Tibial nerve (tissue), 4 donors: ENCODE measurements around the gene ABCC12.
A peak's percentile ranks its signal among the peaks of the same experiment; 100 is the strongest.

Source experiments
- CTCF ChIP-seq, 5 experiments: fragments of 200-600 bp in 3 of 5; fragments of 450-650 bp in 2 of 5; sonication (generic) in 3 of 5; IDR thresholded peaks; one replicate each; pipeline ENCODE4 v1.5.1; 2016 to 2019; ENCODE audit warnings: antibody characterized with exemption in 5 of 5, mild to moderate bottlenecking in 3 of 5, moderate library complexity in 2 of 5
- EP300 ChIP-seq, 2 donors: sonication (generic); formaldehyde crosslinking; IDR thresholded peaks; one replicate each; pipeline ENCODE4 v1.6.1; 2017; ENCODE audit warnings: antibody characterized with exemption in 2 of 2, mild to moderate bottlenecking in 1 of 2
- POLR2A ChIP-seq, 2 donors: fragments of 450-650 bp; IDR thresholded peaks; one replicate each; pipeline ENCODE4 v1.6.1; 2017; ENCODE audit warnings: antibody characterized with exemption in 2 of 2, mild to moderate bottlenecking in 2 of 2, moderate library complexity in 2 of 2

- peak; percentile 75 to 90 (median 82) for TF ChIP-seq CTCF (IDR thresholded peaks at IDR 0.05)
- TF ChIP-seq POLR2A (IDR thresholded peaks at IDR 0.05), result no peak
- no peak for TF ChIP-seq EP300 (IDR thresholded peaks at IDR 0.05)
Observed at GRCh38 chr16:48164907-48165715, 9.3 kb upstream of the ABCC12 start.
